Neuronal stem cell (in vitro differentiated cells): Measurements from ENCODE around the gene IFNAR2.
A peak's percentile ranks its signal among the peaks of the same experiment; 100 is the strongest.

Experiments
- DNase-seq: peaks from one replicate; pipeline ENCODE4 v3.0.0-alpha.2; 2013; ENCODE audit warnings: low spot score
- H2AFZ ChIP-seq: one replicate; pipeline ENCODE4 v1.6.1; 2013; ENCODE audit warnings: mild to moderate bottlenecking, low read length, inconsistent platforms
- H2AK5ac ChIP-seq: 2 replicates; pipeline ENCODE4 v1.6.1; 2013; ENCODE audit warnings: low read depth, mild to moderate bottlenecking, inconsistent platforms, low read length, moderate library complexity, mixed read lengths
- H2BK120ac ChIP-seq: 2 replicates; pipeline ENCODE4 v1.6.1; 2013; ENCODE audit warnings: low read depth, mild to moderate bottlenecking, inconsistent platforms, low read length, moderate library complexity, mixed read lengths
- H2BK12ac ChIP-seq: one replicate; pipeline ENCODE4 v1.6.1; 2013; ENCODE audit warnings: low read length, inconsistent platforms
- H2BK15ac ChIP-seq: 2 replicates; pipeline ENCODE4 v1.6.1; 2013; ENCODE audit warnings: mild to moderate bottlenecking, low read length, inconsistent platforms, mixed read lengths
- H2BK5ac ChIP-seq: one replicate; pipeline ENCODE4 v1.6.1; 2013; ENCODE audit warnings: inconsistent platforms, mild to moderate bottlenecking, low read length, moderate library complexity
- H3K14ac ChIP-seq: one replicate; pipeline ENCODE4 v1.6.1; 2013; ENCODE audit warnings: low read length, inconsistent platforms
- H3K18ac ChIP-seq: 2 replicates; pipeline ENCODE4 v1.6.1; 2013; ENCODE audit warnings: low read length, inconsistent platforms
- H3K23ac ChIP-seq: 2 replicates; pipeline ENCODE4 v1.6.1; 2013; ENCODE audit warnings: low read depth, mild to moderate bottlenecking, mixed read lengths, low read length, inconsistent platforms; ENCODE audit not compliant: poor library complexity
- H3K27ac ChIP-seq: replicated peaks from 3 replicates; pipeline ENCODE4 v1.5.1; 2013; ENCODE audit warnings: low read length, inconsistent platforms
- H3K27me3 ChIP-seq, 3 experiments: 2 replicates each; pipeline ENCODE4 v1.6.1; 2013; ENCODE audit warnings: low read length in 3 of 3, mild to moderate bottlenecking in 2 of 3, inconsistent platforms in 1 of 3, low read depth in 1 of 3, mixed read lengths in 1 of 3, moderate library complexity in 1 of 3; ENCODE audit not compliant: control insufficient read depth in 3 of 3, insufficient read depth in 3 of 3
- H3K36me3 ChIP-seq, 2 donors: replicated peaks in 1 of 2; 2 replicates each; pipeline ENCODE4 v1.6.1; 2013; ENCODE audit warnings: low read length in 2 of 2; ENCODE audit not compliant: control insufficient read depth in 2 of 2, insufficient read depth in 2 of 2
- H3K4ac ChIP-seq: 2 replicates; pipeline ENCODE4 v1.6.1; 2013; ENCODE audit warnings: inconsistent platforms, mild to moderate bottlenecking, low read length, moderate library complexity
- H3K4me1 ChIP-seq, 2 donors: 1 replicate in 1 of 2; 2 replicates in 1 of 2; pipeline ENCODE4 v1.6.1; 2013; ENCODE audit warnings: low read length in 2 of 2, low read depth in 1 of 2; ENCODE audit not compliant: control insufficient read depth in 2 of 2, insufficient read depth in 1 of 2
- H3K4me2 ChIP-seq: one replicate; pipeline ENCODE4 v1.6.1; 2013; ENCODE audit warnings: mild to moderate bottlenecking, low read length, inconsistent platforms; ENCODE audit not compliant: insufficient read depth, poor library complexity, severe bottlenecking
- H3K4me3 ChIP-seq, 2 donors: 2 replicates each; pipeline ENCODE4 v1.5.1; 2013; ENCODE audit warnings: low read length in 2 of 2, mild to moderate bottlenecking in 2 of 2, inconsistent platforms in 1 of 2, moderate library complexity in 1 of 2
- H3K79me1 ChIP-seq: one replicate; pipeline ENCODE4 v1.6.1; 2013; ENCODE audit warnings: low read depth, mild to moderate bottlenecking, inconsistent platforms, low read length, moderate library complexity
- H3K9ac ChIP-seq: one replicate; pipeline ENCODE4 v1.6.1; 2013; ENCODE audit warnings: mild to moderate bottlenecking, low read depth, low read length, inconsistent platforms; ENCODE audit not compliant: poor library complexity
- H3K9me3 ChIP-seq, 2 donors: replicated peaks in 1 of 2; 2 replicates each; pipeline versions ENCODE3 to v1.6.1; 2013; ENCODE audit warnings: low read length in 2 of 2, mild to moderate bottlenecking in 2 of 2, inconsistent platforms in 1 of 2, low read depth in 1 of 2, mixed read lengths in 1 of 2, moderate library complexity in 1 of 2; ENCODE audit not compliant: control insufficient read depth in 2 of 2, insufficient read depth in 1 of 2
- H4K8ac ChIP-seq: one replicate; pipeline ENCODE4 v1.6.1; 2013; ENCODE audit warnings: low read depth, mild to moderate bottlenecking, inconsistent platforms, low read length, moderate library complexity
- H4K91ac ChIP-seq: one replicate; pipeline ENCODE4 v1.6.1; 2013; ENCODE audit warnings: low read length, low read depth, mild to moderate bottlenecking, inconsistent platforms; ENCODE audit not compliant: poor library complexity
- WGBS, 2 donors: extraction: QIAGEN DNeasy Blood & Tissue Kit; methylation state at CpG; one replicate each; pipeline ENCODE4 v1.1.7; 2013; ENCODE audit warnings: missing lambda C conversion rate in 2 of 2, mixed read lengths in 1 of 2; ENCODE audit not compliant: insufficient read length in 2 of 2, insufficient replicate concordance in 1 of 2; ENCODE audit errors: extremely low coverage in 2 of 2; 5-methylcytosine and 5-hydroxymethylcytosine counted together

The IFNAR2 gene

GRCh38 chr21:33236013-33236686 is 6.4 kb downstream of the IFNAR2 start:
- peaks cover 4% of the 10 kb centered on the region for H3K79me1 ChIP-seq
- H3K9me3 ChIP-seq: peaks cover 2 to 14% of the 10 kb centered on the region in 2 donors
- H3K9ac ChIP-seq: no peak overlapping the region
- WGBS, 2 donors: no CpG with 5 or more reads among the region's 6 CpGs
- H2AK5ac ChIP-seq: peak overlapping the region; percentile 53
- H3K4me1 ChIP-seq: peaks cover 2 to 5% of the 10 kb centered on the region in 2 donors
- H2AFZ ChIP-seq: no peak overlapping the region
- peaks cover 0 to 17% of the 10 kb centered on the region in 2 donors for H3K36me3 ChIP-seq
- H2BK120ac ChIP-seq: no peak overlapping the region
- H2BK15ac ChIP-seq: no peak overlapping the region
- no peak overlapping the region for H3K4me2 ChIP-seq
- no peak overlapping the region for H2BK5ac ChIP-seq
- no peak overlapping the region for H3K23ac ChIP-seq
- H3K14ac ChIP-seq: peak overlapping the region; percentile 87
- H3K27me3 ChIP-seq: no peaks in the 10 kb centered on the region
- no peak overlapping the region for H3K4ac ChIP-seq
- H4K91ac ChIP-seq: no peak overlapping the region
- H2BK12ac ChIP-seq: no peak overlapping the region
- no peak overlapping the region for H3K27ac ChIP-seq
- no peak overlapping the region for H3K18ac ChIP-seq
- peak overlapping the region in 1 of 2 donors; percentile 36 for H3K4me3 ChIP-seq
- H4K8ac ChIP-seq: no peak overlapping the region
- no peak for DNase-seq

GRCh38 chr21:33236766-33237165 is 7.0 kb downstream of the IFNAR2 start:
- H3K79me1 ChIP-seq: peaks cover 4% of the 10 kb centered on the region
- peaks cover under 1 to 2% of the 10 kb centered on the region in 2 donors for H3K4me1 ChIP-seq
- H2BK12ac ChIP-seq: no peak overlapping the region
- no peak for DNase-seq
- H3K18ac ChIP-seq: no peak overlapping the region
- no peaks in the 10 kb centered on the region for H3K27me3 ChIP-seq
- H2AK5ac ChIP-seq: no peak overlapping the region
- WGBS, 2 donors: no CpG with 5 or more reads among the region's 2 CpGs
- H3K9ac ChIP-seq: no peak overlapping the region
- H2BK15ac ChIP-seq: no peak overlapping the region
- no peak overlapping the region for H4K91ac ChIP-seq
- H3K36me3 ChIP-seq: peaks cover 0 to 20% of the 10 kb centered on the region in 2 donors
- no peak overlapping the region for H3K4ac ChIP-seq
- no peak overlapping the region for H2AFZ ChIP-seq
- no peak overlapping the region for H3K4me2 ChIP-seq
- no peak overlapping the region for H3K23ac ChIP-seq
- no peak overlapping the region for H4K8ac ChIP-seq
- peaks cover 2 to 19% of the 10 kb centered on the region in 2 donors for H3K9me3 ChIP-seq
- H3K27ac ChIP-seq: no peak overlapping the region
- H2BK120ac ChIP-seq: no peak overlapping the region
- H3K14ac ChIP-seq: no peak overlapping the region
- H3K4me3 ChIP-seq: no peak overlapping the region
- H2BK5ac ChIP-seq: no peak overlapping the region

- Histone ChIP-seq H3K4me1 (peaks cover 0 to 2% of the 10 kb centered on the region in 2 donors), H3K4me2 (no peak overlapping the region), H3K23ac (no peak overlapping the region), H3K4ac (no peak overlapping the region), H2BK15ac (no peak overlapping the region), H2BK5ac (no peak overlapping the region), H3K9ac (no peak overlapping the region), H2BK12ac (no peak overlapping the region), H4K8ac (no peak overlapping the region), H2BK120ac (no peak overlapping the region), H2AK5ac (no peak overlapping the region), H3K79me1 (peaks cover 4% of the 10 kb centered on the region), H3K14ac (no peak overlapping the region), H4K91ac (no peak overlapping the region), H3K9me3 (peaks cover 2 to 22% of the 10 kb centered on the region in 2 donors), H3K27ac (no peak overlapping the region), H2AFZ (no peak overlapping the region), H3K18ac (no peak overlapping the region), H3K27me3 (no peaks in the 10 kb centered on the region), H3K4me3 (no peak overlapping the region), H3K36me3 (peaks cover 0 to 25% of the 10 kb centered on the region in 2 donors)
- no CpG with 5 or more reads among the region's 3 CpGs for WGBS, 2 donors
- DNase-seq: no peak
Observed at GRCh38 chr21:33237486-33237885, 7.7 kb downstream of the IFNAR2 start.

DNA sequence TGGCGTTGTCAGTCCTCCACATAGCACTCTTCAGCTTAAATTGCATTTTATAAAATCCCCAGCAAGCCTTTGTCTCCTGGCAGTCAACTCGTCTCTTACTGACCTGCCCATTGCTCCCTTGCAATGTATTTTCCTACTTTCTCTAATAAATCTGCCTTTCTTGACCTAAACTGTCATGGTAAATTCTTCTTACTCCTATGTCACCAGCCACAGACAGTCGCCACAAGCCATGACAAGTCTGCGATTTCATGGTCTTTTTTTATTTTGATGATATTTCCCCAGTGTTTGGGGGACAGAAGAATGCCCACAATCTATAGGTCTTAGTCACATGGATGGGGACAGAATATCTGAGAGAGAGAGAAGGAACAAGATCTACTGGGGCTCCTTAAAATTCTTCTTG is 8.4 kb downstream of the IFNAR2 start:
- Histone ChIP-seq H2BK12ac (no peak overlapping the region), H3K27ac (no peak overlapping the region), H3K79me1 (peaks cover 4% of the 10 kb centered on the region), H2BK120ac (no peak overlapping the region), H3K18ac (no peak overlapping the region), H2AK5ac (no peak overlapping the region), H2BK5ac (no peak overlapping the region), H3K27me3 (no peaks in the 10 kb centered on the region), H3K9ac (no peak overlapping the region), H3K14ac (no peak overlapping the region), H3K23ac (no peak overlapping the region), H3K9me3 (peaks cover 2 to 22% of the 10 kb centered on the region in 2 donors), H3K4me1 (no peaks in the 10 kb centered on the region), H3K4me3 (no peak overlapping the region), H3K4me2 (no peak overlapping the region), H3K36me3 (peaks cover 0 to 26% of the 10 kb centered on the region in 2 donors), H4K91ac (no peak overlapping the region), H3K4ac (no peak overlapping the region), H2AFZ (no peak overlapping the region), H2BK15ac (no peak overlapping the region), H4K8ac (no peak overlapping the region)
- DNase-seq: no peak
- no CpG with 5 or more reads among the region's 4 CpGs for WGBS, 2 donors
